Measurements from ENCODE around the gene C13orf42.

The C13orf42 gene

GRCh38 chr13:51065372-51066090, 45.5 kb downstream of the C13orf42 start:
- DNase-seq (ENCODE audit: low spot score) = no peak

- no peak for DNase-seq (ENCODE audit: low spot score)
These were observed 46.3 kb downstream of the C13orf42 start for GRCh38 chr13:51064753-51065152.

- no peak for DNase-seq (ENCODE audit: low spot score)
These were observed 47.2 kb downstream of the C13orf42 start for GRCh38 chr13:51063909-51064308.

GRCh38 chr13:51058461-51059167, 52.5 kb downstream of the C13orf42 start:
- DNase-seq (ENCODE audit: low spot score) = no peak

GRCh38 chr13:51057906-51058305, 53.2 kb downstream of the C13orf42 start:
- no peak for DNase-seq (ENCODE audit: low spot score)

- no peak for DNase-seq (ENCODE audit: low spot score)
These were observed 54.1 kb downstream of the C13orf42 start for GRCh38 chr13:51057001-51057400.

- DNase-seq (ENCODE audit: low spot score) = no peak
These were observed 58.5 kb downstream of the C13orf42 start for GRCh38 chr13:51052581-51052980.

GRCh38 chr13:51050021-51050830, 60.8 kb downstream of the C13orf42 start:
- DNase-seq (ENCODE audit: low spot score) = no peak

- DNase-seq (ENCODE audit: low spot score) = no peak
These were observed 62.5 kb downstream of the C13orf42 start for GRCh38 chr13:51048616-51049015.

GRCh38 chr13:51048166-51048461, 63.0 kb downstream of the C13orf42 start:
- no peak for DNase-seq (ENCODE audit: low spot score)

- no peak for DNase-seq (ENCODE audit: low spot score)
These were observed 63.5 kb downstream of the C13orf42 start for GRCh38 chr13:51047434-51048165.

- DNase-seq (ENCODE audit: low spot score) = no peak
These were observed 65.6 kb downstream of the C13orf42 start for GRCh38 chr13:51045451-51045850.

- DNase-seq (ENCODE audit: low spot score) = no peak
These were observed 66.9 kb downstream of the C13orf42 start for GRCh38 chr13:51044023-51044665.

GRCh38 chr13:51043310-51043709, 67.8 kb downstream of the C13orf42 start:
- no peak for DNase-seq (ENCODE audit: low spot score)

GRCh38 chr13:51041710-51042109, 69.4 kb downstream of the C13orf42 start:
- DNase-seq (ENCODE audit: low spot score) = no peak

GRCh38 chr13:51041126-51041525, 69.9 kb downstream of the C13orf42 start:
- DNase-seq (ENCODE audit: low spot score) = no peak

GRCh38 chr13:51040431-51040830, 70.6 kb downstream of the C13orf42 start:
- no peak for DNase-seq (ENCODE audit: low spot score)

- DNase-seq (ENCODE audit: low spot score) = no peak
These were observed 74.7 kb downstream of the C13orf42 start for GRCh38 chr13:51036418-51036817.

- no peak for DNase-seq (ENCODE audit: low spot score)
These were observed 75.1 kb downstream of the C13orf42 start for GRCh38 chr13:51035978-51036377.

- no peak for DNase-seq (ENCODE audit: low spot score)
These were observed 75.6 kb downstream of the C13orf42 start for GRCh38 chr13:51035469-51035868.

- DNase-seq (ENCODE audit: low spot score) = no peak
These were observed 76.2 kb downstream of the C13orf42 start for GRCh38 chr13:51034906-51035305.

All from globus pallidus (tissue), 1 donor.